Tibial nerve (tissue), 4 donors: ENCODE data around the gene CEP20. TPM values are rescaled to one million over a fixed set of nuclear protein-coding genes. Genes with fewer than 3 reads are reported as not detected.

Source experiments
- DNase-seq, 2 donors: peaks; one replicate each; pipeline ENCODE4 v3.0.0-alpha.2; 2019; ENCODE audit warnings: low spot score in 2 of 2
- H3K27ac ChIP-seq, 4 donors: fragments of 200-600 bp; sonication (generic) in 3 of 4; one replicate each; pipeline ENCODE4 v1.5.1; 2017 to 2019; ENCODE audit warnings: mild to moderate bottlenecking in 1 of 4
- H3K27me3 ChIP-seq, 2 donors: fragments of 200-600 bp; sonication (generic) in 1 of 2; one replicate each; pipeline versions ENCODE4 v1.5.1 to v1.6.0; 2017 to 2019
- H3K36me3 ChIP-seq, 3 donors: fragments of 200-600 bp; sonication (generic); one replicate each; pipeline ENCODE4 v1.5.1; 2018 to 2019
- H3K4me1 ChIP-seq, 4 donors: fragments of 200-600 bp; sonication (generic) in 3 of 4; one replicate each; pipeline ENCODE4 v1.5.1; 2017 to 2019
- H3K4me3 ChIP-seq, 4 donors: fragments of 200-600 bp; sonication (generic) in 3 of 4; one replicate each; pipeline ENCODE4 v1.5.1; 2017 to 2019; ENCODE audit warnings: mild to moderate bottlenecking in 1 of 4, moderate library complexity in 1 of 4
- H3K9me3 ChIP-seq, 4 donors: fragments of 200-600 bp; sonication (generic) in 3 of 4; one replicate each; pipeline ENCODE4 v1.5.1; 2017 to 2019
- CTCF ChIP-seq, 5 experiments: fragments of 200-600 bp in 3 of 5; fragments of 450-650 bp in 2 of 5; sonication (generic) in 3 of 5; IDR thresholded peaks; one replicate each; pipeline ENCODE4 v1.5.1; 2016 to 2019; ENCODE audit warnings: antibody characterized with exemption in 5 of 5, mild to moderate bottlenecking in 3 of 5, moderate library complexity in 2 of 5
- EP300 ChIP-seq, 2 donors: sonication (generic); formaldehyde crosslinking; IDR thresholded peaks; one replicate each; pipeline ENCODE4 v1.6.1; 2017; ENCODE audit warnings: antibody characterized with exemption in 2 of 2, mild to moderate bottlenecking in 1 of 2
- POLR2A ChIP-seq, 2 donors: fragments of 450-650 bp; IDR thresholded peaks; one replicate each; pipeline ENCODE4 v1.6.1; 2017; ENCODE audit warnings: antibody characterized with exemption in 2 of 2, mild to moderate bottlenecking in 2 of 2, moderate library complexity in 2 of 2
- WGBS, 2 donors: methylation state at CpG; one replicate each; pipeline ENCODE4 v1.1.5; 2018; 5-methylcytosine and 5-hydroxymethylcytosine counted together
- total RNA-seq, 4 donors: library from RNA; depleted of rRNA; stranded (reverse); fragments of >200 nt; gene quantifications; one replicate each; pipeline ENCODE4 v1.1.0, GENCODE V29; 2016

The CEP20 gene
- total RNA-seq, 4 donors from 2014 or later, result 23.7 to 42.0 (median 25.0) TPM

- Histone ChIP-seq H3K36me3 (no peaks in the 10 kb centered on the region), H3K9me3 (no peaks in the 10 kb centered on the region), H3K27ac (no peak overlapping the region), H3K27me3 (no peaks in the 10 kb centered on the region), H3K4me3 (no peak overlapping the region), H3K4me1 (peaks cover 0 to 10% (median 0%) of the 10 kb centered on the region in 4 donors)
- no peak for TF ChIP-seq EP300 (IDR thresholded peaks at IDR 0.05)
- TF ChIP-seq POLR2A (IDR thresholded peaks at IDR 0.05), result no peak
- no peak for TF ChIP-seq CTCF (IDR thresholded peaks at IDR 0.05)
- WGBS, 2 donors, result 94 to 97% methylated on average over 6 of the region's 6 CpGs
- DNase-seq, result no peak
Observed at GRCh38 chr16:15832241-15832640, 56.2 kb downstream of the CEP20 start.

- H3K27ac ChIP-seq, result no peak overlapping the region
- H3K36me3 ChIP-seq, result no peaks in the 10 kb centered on the region
- no peaks in the 10 kb centered on the region for H3K27me3 ChIP-seq
- no peak overlapping the region for H3K4me3 ChIP-seq
- peaks cover 0 to 10% (median 0%) of the 10 kb centered on the region in 4 donors for H3K4me1 ChIP-seq
- TF ChIP-seq CTCF (IDR thresholded peaks at IDR 0.05), result no peak
- no peak for DNase-seq
- H3K9me3 ChIP-seq, result no peaks in the 10 kb centered on the region
- 72 to 75% methylated on average over 6 of the region's 6 CpGs for WGBS, 2 donors
Observed at GRCh38 chr16:15830832-15831451, 57.5 kb downstream of the CEP20 start.

- Histone ChIP-seq H3K9me3 (no peaks in the 10 kb centered on the region), H3K4me1 (peaks cover 0 to 10% (median 0%) of the 10 kb centered on the region in 4 donors), H3K36me3 (no peaks in the 10 kb centered on the region), H3K27ac (peak overlapping the region in 2 of 4 donors; percentile 4 to 59), H3K4me3 (no peak overlapping the region), H3K27me3 (no peaks in the 10 kb centered on the region)
- no peak for TF ChIP-seq CTCF (IDR thresholded peaks at IDR 0.05)
- peak in 1 of 2 donors; percentile 50 for TF ChIP-seq EP300 (IDR thresholded peaks at IDR 0.05)
- no peak for TF ChIP-seq POLR2A (IDR thresholded peaks at IDR 0.05)
- WGBS, 2 donors, result 32 to 38% methylated on average over 9 of the region's 9 CpGs
- peak; percentile 17 to 18 for DNase-seq
Observed at GRCh38 chr16:15829460-15829859, 58.9 kb downstream of the CEP20 start.

GRCh38 chr16:15827709-15828343 is 60.6 kb downstream of the CEP20 start:
- H3K27me3 ChIP-seq, result no peaks in the 10 kb centered on the region
- TF ChIP-seq CTCF (IDR thresholded peaks at IDR 0.05) (no peak), EP300 (IDR thresholded peaks at IDR 0.05) (no peak), POLR2A (IDR thresholded peaks at IDR 0.05) (no peak)
- H3K4me3 ChIP-seq, result no peak overlapping the region
- peaks cover 0 to 10% (median 0%) of the 10 kb centered on the region in 4 donors for H3K4me1 ChIP-seq
- DNase-seq, result no peak
- H3K9me3 ChIP-seq, result no peaks in the 10 kb centered on the region
- no peaks in the 10 kb centered on the region for H3K36me3 ChIP-seq
- 84 to 90% methylated on average over 11 of the region's 11 CpGs for WGBS, 2 donors
- H3K27ac ChIP-seq, result no peak overlapping the region

GRCh38 chr16:15827299-15827698 is 61.1 kb downstream of the CEP20 start:
- peaks cover 0 to 10% (median 0%) of the 10 kb centered on the region in 4 donors for H3K4me1 ChIP-seq
- WGBS, 2 donors, result 89 to 90% methylated on average over 7 of the region's 7 CpGs
- TF ChIP-seq POLR2A (IDR thresholded peaks at IDR 0.05), result no peak
- no peak for TF ChIP-seq CTCF (IDR thresholded peaks at IDR 0.05)
- no peak for TF ChIP-seq EP300 (IDR thresholded peaks at IDR 0.05)
- no peaks in the 10 kb centered on the region for H3K27me3 ChIP-seq
- no peaks in the 10 kb centered on the region for H3K9me3 ChIP-seq
- H3K36me3 ChIP-seq, result no peaks in the 10 kb centered on the region
- no peak overlapping the region for H3K27ac ChIP-seq
- no peak for DNase-seq
- no peak overlapping the region for H3K4me3 ChIP-seq
